SK-N-SH treated with all-trans-retinoic acid at 6 μM for 48 hours (cell line): ENCODE results near the gene PPP3CA.

Experiments used
- BACH2 ChIP-seq: fragments of 250-450 bp; sonication (Bioruptor Pico); IDR thresholded peaks from 2 replicates; pipeline ENCODE4 v1.9.0; 2021; ENCODE audit warnings: mild to moderate bottlenecking, borderline replicate concordance
- GLIS3 ChIP-seq: fragments of 250-450 bp; sonication (Bioruptor Pico); IDR thresholded peaks from 2 replicates; pipeline ENCODE4 v1.5.0; 2020; ENCODE audit warnings: mild to moderate bottlenecking, moderate library complexity
- ISL1 ChIP-seq: fragments of 250-450 bp; sonication (Bioruptor Pico); IDR thresholded peaks from 2 replicates; pipeline ENCODE4 v2.1.2; 2022; ENCODE audit warnings: mild to moderate bottlenecking, moderate library complexity
- OSR1 ChIP-seq: fragments of 250-450 bp; sonication (Bioruptor Pico); IDR thresholded peaks from 2 replicates; pipeline ENCODE4 v1.8.0; 2022; ENCODE audit warnings: moderate library complexity, mild to moderate bottlenecking, inconsistent platforms
- PPARA ChIP-seq: fragments of 250-450 bp; sonication (Bioruptor Pico); IDR thresholded peaks from 2 replicates; pipeline ENCODE4 v1.5.0; 2020; ENCODE audit warnings: mild to moderate bottlenecking, borderline replicate concordance
- RARB ChIP-seq: fragments of 250-450 bp; sonication (Bioruptor Pico); IDR thresholded peaks from 2 replicates; pipeline ENCODE4 v1.8.0; 2021; ENCODE audit warnings: mild to moderate bottlenecking, moderate library complexity
- TCF4 ChIP-seq: fragments of 250-450 bp; sonication (Bioruptor Pico); IDR thresholded peaks from 2 replicates; pipeline ENCODE4 v1.8.0; 2021; ENCODE audit warnings: mild to moderate bottlenecking, moderate library complexity, borderline replicate concordance
- ZC3H10 ChIP-seq: fragments of 250-450 bp; sonication (Bioruptor Pico); IDR thresholded peaks from 2 replicates; pipeline ENCODE4 v1.5.1; 2021; ENCODE audit warnings: mild to moderate bottlenecking, moderate library complexity
- ZFP3 ChIP-seq: fragments of 250-450 bp; sonication (Bioruptor Pico); IDR thresholded peaks from 2 replicates; pipeline ENCODE4 v1.5.0; 2020; ENCODE audit warnings: mild to moderate bottlenecking, moderate library complexity
- ZNF565 ChIP-seq: fragments of 450-650 bp; formaldehyde crosslinking; conservative IDR thresholded peaks from 2 replicates; pipeline ENCODE4 v1.5.0; 2020; ENCODE audit warnings: low read depth, mild to moderate bottlenecking, moderate library complexity
- ZNF70 ChIP-seq: fragments of 450-650 bp; formaldehyde crosslinking; IDR thresholded peaks from 2 replicates; pipeline ENCODE4 v1.5.0; 2020; ENCODE audit warnings: mild to moderate bottlenecking, moderate library complexity
- TF ChIP-seq, protein P1 (sequence below): fragments of 250-450 bp; sonication (Bioruptor Pico); IDR thresholded peaks from 2 replicates; pipeline ENCODE4 v1.8.0; 2020; ENCODE audit warnings: mild to moderate bottlenecking, moderate library complexity, borderline replicate concordance
- TF ChIP-seq, protein P2 (sequence below): fragments of 250-450 bp; sonication (Bioruptor Pico); IDR thresholded peaks from 2 replicates; pipeline ENCODE4 v1.5.0; 2020; ENCODE audit warnings: mild to moderate bottlenecking, moderate library complexity
- TF ChIP-seq, protein P3 (sequence below): fragments of 250-450 bp; sonication (Bioruptor Pico); IDR thresholded peaks from 2 replicates; pipeline ENCODE4 v1.5.1; 2020; ENCODE audit warnings: low read depth, mild to moderate bottlenecking, moderate library complexity

DNA sequence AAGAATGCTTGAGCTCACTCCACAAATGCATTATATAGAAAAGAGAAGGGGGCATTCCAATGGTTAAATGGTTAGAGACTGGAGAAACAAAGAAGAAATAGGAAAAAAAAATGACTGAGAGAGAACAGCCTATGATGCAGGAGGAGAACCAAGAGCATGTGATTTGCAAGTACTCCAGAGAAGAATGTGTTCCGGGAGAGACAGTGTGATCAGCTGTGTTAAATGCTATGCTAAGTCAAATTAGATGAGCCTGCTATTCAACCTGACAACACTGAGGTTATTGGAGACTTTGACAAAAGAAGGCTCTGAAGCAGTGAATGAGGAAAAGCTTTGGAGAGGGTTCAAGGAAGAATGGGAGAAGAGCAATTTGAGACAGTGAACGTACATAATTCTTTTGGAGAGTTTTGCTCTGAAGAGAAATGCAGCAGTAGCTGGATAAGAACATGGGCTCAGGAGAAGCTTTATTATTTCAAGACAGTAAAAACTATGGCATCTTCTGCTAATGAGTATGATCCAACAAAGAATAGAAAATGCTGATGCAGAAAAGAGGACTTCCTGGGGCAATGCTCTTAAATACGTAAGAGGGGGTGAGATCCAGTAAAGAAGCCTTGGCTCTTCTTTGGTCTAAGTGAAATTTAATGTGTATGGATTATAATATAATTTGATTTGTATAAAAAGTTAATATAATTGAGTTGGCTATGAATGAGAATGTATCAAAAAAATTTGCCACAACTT, 66.3 kb downstream of the PPP3CA start:
- TF ChIP-seq TCF4 (CRISPR knock-in tag) (no peak), ZFP3 (CRISPR knock-in tag) (no peak), ISL1 (CRISPR knock-in tag) (no peak), ZC3H10 (CRISPR knock-in tag) (no peak), RARB (CRISPR knock-in tag) (no peak), GLIS3 (CRISPR knock-in tag) (no peak), ZNF70 (no peak), OSR1 (CRISPR knock-in tag) (no peak), BACH2 (CRISPR knock-in tag) (no peak), PPARA (CRISPR knock-in tag) (no peak), ZNF565 (CRISPR knock-in tag) (no peak)
- TF ChIP-seq, protein P1, sequence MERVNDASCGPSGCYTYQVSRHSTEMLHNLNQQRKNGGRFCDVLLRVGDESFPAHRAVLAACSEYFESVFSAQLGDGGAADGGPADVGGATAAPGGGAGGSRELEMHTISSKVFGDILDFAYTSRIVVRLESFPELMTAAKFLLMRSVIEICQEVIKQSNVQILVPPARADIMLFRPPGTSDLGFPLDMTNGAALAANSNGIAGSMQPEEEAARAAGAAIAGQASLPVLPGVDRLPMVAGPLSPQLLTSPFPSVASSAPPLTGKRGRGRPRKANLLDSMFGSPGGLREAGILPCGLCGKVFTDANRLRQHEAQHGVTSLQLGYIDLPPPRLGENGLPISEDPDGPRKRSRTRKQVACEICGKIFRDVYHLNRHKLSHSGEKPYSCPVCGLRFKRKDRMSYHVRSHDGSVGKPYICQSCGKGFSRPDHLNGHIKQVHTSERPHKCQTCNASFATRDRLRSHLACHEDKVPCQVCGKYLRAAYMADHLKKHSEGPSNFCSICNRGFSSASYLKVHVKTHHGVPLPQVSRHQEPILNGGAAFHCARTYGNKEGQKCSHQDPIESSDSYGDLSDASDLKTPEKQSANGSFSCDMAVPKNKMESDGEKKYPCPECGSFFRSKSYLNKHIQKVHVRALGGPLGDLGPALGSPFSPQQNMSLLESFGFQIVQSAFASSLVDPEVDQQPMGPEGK (CRISPR knock-in tag), result no peak
- TF ChIP-seq, protein P2, sequence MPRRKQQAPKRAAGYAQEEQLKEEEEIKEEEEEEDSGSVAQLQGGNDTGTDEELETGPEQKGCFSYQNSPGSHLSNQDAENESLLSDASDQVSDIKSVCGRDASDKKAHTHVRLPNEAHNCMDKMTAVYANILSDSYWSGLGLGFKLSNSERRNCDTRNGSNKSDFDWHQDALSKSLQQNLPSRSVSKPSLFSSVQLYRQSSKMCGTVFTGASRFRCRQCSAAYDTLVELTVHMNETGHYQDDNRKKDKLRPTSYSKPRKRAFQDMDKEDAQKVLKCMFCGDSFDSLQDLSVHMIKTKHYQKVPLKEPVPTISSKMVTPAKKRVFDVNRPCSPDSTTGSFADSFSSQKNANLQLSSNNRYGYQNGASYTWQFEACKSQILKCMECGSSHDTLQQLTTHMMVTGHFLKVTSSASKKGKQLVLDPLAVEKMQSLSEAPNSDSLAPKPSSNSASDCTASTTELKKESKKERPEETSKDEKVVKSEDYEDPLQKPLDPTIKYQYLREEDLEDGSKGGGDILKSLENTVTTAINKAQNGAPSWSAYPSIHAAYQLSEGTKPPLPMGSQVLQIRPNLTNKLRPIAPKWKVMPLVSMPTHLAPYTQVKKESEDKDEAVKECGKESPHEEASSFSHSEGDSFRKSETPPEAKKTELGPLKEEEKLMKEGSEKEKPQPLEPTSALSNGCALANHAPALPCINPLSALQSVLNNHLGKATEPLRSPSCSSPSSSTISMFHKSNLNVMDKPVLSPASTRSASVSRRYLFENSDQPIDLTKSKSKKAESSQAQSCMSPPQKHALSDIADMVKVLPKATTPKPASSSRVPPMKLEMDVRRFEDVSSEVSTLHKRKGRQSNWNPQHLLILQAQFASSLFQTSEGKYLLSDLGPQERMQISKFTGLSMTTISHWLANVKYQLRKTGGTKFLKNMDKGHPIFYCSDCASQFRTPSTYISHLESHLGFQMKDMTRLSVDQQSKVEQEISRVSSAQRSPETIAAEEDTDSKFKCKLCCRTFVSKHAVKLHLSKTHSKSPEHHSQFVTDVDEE (CRISPR knock-in tag), result no peak
- TF ChIP-seq, protein P3, sequence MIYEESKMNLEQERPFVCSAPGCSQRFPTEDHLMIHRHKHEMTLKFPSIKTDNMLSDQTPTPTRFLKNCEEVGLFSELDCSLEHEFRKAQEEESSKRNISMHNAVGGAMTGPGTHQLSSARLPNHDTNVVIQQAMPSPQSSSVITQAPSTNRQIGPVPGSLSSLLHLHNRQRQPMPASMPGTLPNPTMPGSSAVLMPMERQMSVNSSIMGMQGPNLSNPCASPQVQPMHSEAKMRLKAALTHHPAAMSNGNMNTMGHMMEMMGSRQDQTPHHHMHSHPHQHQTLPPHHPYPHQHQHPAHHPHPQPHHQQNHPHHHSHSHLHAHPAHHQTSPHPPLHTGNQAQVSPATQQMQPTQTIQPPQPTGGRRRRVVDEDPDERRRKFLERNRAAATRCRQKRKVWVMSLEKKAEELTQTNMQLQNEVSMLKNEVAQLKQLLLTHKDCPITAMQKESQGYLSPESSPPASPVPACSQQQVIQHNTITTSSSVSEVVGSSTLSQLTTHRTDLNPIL (CRISPR knock-in tag), result no peak
